GM19238 (cell line): ENCODE data around the gene CDKN2D.
A peak's percentile ranks its signal among the peaks of the same experiment; 100 is the strongest.
"Not testable (repeated sequence)": the region's sequence is repeated elsewhere in the genome, so short reads cannot be mapped to it uniquely, and the experiment has no call there.

Experiments used
- DNase-seq: peaks from one replicate; pipeline ENCODE4 v3.0.0; 2011; ENCODE audit warnings: low spot score; ENCODE audit not compliant: insufficient read length

The CDKN2D gene

DNA sequence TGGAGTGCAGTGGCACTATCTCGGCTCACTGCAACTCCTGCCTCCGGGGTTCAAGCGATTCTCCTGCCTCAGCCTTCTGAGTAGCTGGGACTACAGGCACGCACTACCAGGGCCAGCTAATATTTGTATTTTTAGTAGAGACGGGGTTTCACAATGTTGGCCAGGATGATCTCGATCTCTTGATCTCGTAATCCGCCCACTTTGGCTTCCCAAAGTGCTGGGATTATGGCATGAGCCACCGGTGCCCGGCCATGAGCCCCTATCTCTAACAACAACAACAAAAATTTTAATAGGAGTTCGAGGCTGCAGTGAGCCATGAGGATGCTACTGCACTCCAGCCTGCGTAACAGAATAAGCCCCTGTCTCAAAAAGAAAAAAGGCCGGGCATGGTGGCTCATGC lies 13.3 kb upstream of the CDKN2D start:
- DNase-seq: no peak

- DNase-seq: peak; percentile 69
Measured at GRCh38 chr19:10580979-10581631, 12.3 kb upstream of the CDKN2D start.

DNA sequence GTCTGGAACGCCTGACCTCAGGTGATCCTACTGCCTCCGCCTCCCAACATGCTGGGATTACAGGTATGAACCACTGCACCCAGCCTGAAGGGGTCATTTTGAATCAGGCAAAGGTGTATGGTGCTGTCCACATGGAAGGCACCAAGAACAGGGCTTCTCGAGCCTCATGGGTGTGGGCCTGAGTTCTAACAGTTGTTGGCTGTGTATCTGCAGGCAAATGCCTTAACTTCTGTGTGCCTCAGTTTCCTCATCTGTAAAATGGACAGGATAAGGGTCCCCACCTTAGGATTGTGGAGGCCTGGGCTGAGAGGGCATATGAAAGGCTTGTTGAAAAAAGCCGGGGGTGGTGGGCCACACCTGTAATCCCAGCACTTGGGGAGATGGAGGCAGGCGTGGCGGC lies 9.2 kb upstream of the CDKN2D start:
- no peak for DNase-seq

DNA sequence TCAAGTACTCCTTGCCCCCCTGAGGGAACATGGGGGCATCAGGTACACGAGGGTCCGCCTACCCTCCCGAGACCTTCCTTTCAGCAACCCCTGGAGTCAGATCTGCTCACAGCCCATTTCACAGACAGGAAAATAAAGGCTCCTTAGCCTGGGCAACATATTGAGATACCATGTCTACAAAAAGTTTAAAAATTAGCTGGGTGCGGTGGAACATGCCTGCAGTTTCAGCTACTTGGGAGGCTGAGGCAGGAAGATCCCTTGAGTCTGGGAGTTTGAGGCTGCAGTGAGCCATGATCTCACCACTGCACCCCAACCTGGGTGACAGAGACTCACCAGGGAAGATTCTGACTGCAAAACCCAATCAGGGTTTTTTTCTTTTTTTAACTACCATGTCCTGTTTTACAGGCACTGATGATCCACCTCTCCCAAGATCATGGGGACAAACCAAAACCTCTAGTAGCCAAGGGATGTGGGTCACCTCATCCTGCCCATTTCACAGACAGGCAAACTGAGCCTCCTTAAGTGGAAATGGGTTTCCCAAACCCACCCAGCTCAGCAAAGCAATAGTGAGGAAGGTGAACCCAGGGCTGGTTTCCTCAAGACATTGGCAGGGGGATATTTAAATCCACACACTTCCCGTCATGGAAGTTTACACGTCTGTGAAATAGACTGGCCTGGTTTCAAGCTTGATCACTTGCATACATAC lies 6.4 kb upstream of the CDKN2D start:
- DNase-seq: no peak

DNA sequence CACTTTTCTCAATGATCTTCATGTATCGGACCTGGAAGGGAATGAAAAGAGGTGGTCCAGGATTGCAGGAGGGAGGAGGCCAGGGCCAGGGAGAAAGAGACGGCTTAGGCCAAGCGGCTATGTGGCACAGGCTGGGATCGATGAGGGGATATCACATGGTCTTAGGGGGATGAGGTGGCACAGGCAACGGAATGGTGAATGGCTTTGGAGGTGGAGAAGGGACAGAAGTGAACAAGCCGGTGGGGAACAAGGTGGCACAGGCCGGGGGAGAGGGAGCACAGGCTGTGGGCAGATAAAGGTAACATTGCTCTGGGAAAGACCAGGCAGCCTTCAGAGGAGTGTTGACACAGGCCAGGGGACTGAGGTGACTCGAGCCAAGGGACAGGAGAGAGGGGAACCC lies 5.7 kb upstream of the CDKN2D start:
- DNase-seq: no peak

DNA sequence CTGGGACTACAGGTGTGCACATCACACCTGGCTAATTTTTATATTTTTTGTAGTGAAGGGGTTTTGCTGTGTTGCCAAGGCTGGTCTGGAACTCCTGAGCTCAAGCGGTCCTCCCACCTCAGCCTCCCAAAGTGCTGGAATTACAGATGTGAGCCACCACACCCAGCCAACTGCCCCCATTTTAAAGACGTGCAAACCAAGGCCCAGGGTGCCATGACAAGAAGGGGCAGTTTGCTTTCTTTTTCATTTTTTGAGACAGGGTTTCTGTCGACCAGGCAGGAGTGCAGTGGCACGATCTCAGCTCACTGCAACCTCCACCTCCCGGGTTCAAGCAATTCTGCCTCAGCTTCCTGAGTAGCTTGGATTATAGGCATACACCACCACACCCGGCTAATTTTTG lies 5.0 kb upstream of the CDKN2D start:
- not testable (repeated sequence) for DNase-seq

GRCh38 chr19:10568062-10568825 lies 535 bp downstream of the CDKN2D start:
- DNase-seq: no peak

GRCh38 chr19:10567656-10568055 lies 1.1 kb downstream of the CDKN2D start:
- no peak for DNase-seq

GRCh38 chr19:10566658-10567410 lies 1.9 kb downstream of the CDKN2D start:
- DNase-seq: peak; percentile 49

DNA sequence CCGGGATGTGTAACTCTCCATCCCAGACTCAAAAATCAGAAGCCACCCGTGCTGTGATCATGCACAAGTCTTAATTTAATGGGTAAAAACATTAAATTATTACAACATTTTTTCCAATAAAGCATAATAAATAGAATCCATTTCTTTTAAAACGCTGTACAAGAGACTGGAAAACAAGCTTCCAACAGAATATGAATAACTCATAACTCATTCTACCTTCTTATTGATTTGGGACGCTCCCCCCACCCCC lies 2.4 kb downstream of the CDKN2D start:
- no peak for DNase-seq

GRCh38 chr19:10565567-10566407 lies 3.0 kb downstream of the CDKN2D start, which contains the start of gene KRI1:
TSS of gene KRI1 (minus strand) at chr19:10566010. CDS start at chr19:10565999, 11 bp downstream.
- peak; percentile 94 for DNase-seq

DNA sequence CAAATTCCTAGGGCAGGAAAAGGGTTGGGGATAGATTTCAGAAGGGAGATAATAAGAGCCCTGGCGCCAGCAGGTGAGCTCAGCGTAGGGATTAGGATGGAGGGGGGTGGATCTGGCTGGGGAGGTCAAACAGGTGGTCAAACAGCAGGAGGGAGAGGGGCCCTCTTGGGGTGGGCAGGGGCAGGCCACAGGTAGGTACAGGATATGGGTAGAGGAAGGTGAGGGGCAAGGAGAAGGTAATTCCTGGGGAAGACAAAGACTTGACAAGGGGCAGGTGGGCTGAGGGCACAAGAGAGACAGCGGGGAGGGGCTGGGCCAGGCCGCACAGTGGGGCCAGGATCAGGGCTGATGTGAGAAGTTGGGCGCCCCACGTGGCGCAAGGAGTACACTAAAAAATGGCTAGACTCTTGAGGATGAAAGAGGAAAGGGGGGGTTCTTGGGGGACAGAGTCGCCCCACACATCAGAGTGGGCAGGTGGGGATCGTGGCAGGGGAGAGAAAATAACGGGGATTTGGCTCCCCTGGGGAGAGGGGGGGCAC lies 3.7 kb downstream of the CDKN2D start:
- DNase-seq: peak; percentile 82

DNA sequence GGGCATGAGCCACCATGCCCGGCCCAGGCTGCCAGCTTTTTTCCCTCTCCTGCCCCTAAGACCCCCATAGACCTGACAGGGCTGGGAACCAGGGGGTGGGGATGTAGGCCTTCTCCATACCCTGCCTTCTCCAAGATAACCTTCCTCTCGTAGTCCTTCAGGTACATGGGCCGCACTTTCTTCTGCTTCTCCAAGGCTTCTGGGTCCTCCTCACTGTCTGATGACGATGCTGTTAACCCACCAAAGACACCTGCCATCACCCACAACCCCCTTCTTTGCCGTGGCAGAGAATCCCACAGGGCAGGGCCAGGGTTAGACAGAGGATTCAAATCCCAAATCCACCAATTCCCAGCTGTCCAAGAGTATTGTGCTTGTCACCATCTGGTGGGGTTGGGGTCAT lies 6.2 kb downstream of the CDKN2D start:
- no peak for DNase-seq

GRCh38 chr19:10560154-10560553 lies 8.6 kb downstream of the CDKN2D start:
- no peak for DNase-seq

GRCh38 chr19:10557603-10558197 lies 11.1 kb downstream of the CDKN2D start:
- DNase-seq: no peak

DNA sequence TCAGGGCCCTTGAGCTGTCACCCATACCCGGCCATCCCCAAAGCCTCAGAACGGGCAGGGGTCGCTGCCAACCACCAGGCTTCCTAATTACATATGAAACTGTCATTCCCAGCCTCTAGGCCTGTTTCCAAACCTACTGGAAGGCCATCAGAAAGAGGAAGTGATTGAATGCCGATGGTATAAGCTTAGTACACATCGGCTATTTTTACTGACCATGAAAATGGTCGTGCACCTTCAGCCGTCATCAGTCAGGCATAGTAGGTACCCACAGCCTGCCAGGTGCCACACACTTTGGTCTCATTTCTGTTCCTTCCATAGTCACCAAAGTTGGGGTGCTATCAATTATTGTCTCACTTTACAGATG lies 13.2 kb downstream of the CDKN2D start:
- DNase-seq: no peak

GRCh38 chr19:10554760-10555609 lies 13.8 kb downstream of the CDKN2D start:
- no peak for DNase-seq

DNA sequence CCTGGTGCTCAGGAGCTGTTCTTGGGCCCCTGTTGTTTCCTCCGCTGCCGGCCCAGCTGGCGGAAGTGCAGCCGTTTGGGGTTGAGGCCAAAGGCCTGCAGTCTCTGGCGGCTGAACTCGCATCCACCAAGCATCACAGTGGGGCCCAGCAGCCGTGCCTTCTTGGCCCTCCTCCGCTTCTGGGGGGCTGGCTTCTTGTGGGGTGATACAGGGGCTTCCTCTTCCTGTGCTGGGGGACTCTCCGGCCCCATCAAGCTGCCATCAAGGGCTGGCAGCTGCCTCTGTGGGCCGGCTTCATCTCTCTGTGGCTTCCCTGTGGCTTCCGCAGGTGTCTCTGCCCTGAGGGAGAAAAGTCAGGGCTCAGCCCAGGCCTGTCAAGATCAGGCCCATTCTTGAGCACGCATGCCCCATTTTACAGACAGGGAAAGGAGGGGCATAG lies 14.8 kb downstream of the CDKN2D start:
- DNase-seq: peak; percentile 71

DNA sequence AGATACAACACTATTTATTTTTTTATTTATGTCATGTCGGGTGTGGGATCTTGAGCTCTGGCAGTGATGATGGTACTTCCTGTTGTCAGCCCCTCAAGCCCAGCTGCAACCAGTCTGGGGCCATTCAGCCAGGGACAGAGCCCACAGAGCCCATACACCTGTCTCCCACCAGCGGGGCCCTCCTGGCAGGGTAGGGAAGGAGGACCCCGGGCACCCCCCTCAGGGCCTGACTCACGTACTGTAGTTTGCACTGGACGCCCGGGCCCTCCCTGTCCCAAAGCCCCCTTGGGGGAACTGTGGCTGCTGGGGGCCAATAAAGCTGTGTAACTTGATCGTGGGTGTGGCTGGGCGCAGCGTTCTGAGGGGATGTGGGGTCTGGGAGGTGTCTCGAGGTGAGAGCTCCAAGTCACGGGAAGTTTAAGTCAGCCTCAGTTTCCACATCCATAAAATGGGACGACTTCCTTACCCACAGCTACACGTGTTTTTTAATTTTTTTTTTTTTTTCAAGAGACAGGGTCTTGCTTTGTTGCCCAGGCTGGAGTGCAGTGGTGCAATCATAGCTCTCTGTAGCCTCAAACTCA lies 15.6 kb downstream of the CDKN2D start:
- no peak for DNase-seq
